NCI-H1436 (cell line): ENCODE data around the gene WASHC4.

Experiments
- DNase-seq: peaks from one replicate; lab custom pipeline; 2025; lab: John Stamatoyannopoulos, UW

WASHC4 gene, protein sequence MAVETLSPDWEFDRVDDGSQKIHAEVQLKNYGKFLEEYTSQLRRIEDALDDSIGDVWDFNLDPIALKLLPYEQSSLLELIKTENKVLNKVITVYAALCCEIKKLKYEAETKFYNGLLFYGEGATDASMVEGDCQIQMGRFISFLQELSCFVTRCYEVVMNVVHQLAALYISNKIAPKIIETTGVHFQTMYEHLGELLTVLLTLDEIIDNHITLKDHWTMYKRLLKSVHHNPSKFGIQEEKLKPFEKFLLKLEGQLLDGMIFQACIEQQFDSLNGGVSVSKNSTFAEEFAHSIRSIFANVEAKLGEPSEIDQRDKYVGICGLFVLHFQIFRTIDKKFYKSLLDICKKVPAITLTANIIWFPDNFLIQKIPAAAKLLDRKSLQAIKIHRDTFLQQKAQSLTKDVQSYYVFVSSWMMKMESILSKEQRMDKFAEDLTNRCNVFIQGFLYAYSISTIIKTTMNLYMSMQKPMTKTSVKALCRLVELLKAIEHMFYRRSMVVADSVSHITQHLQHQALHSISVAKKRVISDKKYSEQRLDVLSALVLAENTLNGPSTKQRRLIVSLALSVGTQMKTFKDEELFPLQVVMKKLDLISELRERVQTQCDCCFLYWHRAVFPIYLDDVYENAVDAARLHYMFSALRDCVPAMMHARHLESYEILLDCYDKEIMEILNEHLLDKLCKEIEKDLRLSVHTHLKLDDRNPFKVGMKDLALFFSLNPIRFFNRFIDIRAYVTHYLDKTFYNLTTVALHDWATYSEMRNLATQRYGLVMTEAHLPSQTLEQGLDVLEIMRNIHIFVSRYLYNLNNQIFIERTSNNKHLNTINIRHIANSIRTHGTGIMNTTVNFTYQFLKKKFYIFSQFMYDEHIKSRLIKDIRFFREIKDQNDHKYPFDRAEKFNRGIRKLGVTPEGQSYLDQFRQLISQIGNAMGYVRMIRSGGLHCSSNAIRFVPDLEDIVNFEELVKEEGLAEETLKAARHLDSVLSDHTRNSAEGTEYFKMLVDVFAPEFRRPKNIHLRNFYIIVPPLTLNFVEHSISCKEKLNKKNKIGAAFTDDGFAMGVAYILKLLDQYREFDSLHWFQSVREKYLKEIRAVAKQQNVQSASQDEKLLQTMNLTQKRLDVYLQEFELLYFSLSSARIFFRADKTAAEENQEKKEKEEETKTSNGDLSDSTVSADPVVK

DNA sequence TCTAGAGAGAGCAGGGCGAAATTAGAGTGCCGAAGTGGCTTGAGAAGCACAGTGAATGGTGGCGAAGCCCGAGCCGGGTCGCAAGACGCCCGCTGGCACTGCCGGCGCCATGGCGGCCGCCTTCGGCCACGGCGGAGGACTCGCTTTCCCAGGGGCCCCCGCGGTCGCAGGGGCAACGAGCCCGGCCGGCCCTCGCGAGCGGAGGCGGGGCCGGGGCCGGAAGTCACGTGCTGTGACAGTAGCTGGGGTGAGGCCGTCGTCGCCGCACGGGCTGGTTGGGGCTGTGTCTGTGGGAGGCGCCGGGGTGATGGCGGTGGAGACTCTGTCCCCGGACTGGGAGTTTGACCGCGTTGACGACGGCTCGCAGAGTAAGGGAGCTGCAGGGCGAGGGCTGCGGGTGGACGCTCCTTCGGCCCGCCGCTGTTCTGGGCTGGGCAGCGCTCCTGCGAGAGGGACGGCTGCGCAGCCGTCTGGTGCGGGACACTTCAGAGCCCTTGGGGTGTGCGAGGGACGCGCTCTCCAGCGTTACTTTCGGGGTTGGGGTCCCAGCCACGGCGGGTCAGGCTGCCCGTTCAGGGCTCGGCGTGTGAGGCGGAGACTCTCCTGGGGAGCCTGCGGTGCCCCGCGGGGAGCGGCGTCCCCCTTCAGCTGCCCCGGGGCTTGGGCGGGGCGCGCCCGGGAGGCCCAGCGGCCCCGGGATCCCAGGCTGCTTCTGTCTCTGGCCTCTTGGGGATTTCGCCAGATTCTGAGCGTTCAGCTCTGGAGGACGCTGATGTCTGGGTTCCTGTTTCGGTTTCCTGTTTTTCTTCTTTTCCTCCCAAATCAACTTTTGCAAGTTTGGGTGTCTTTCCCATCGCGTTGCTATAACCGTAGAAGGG is at the start of gene WASHC4:
WASHC4 (plus strand) TSS at position 238 of the 878 bp plus-strand sequence; CDS start at position 308, 70 bp downstream.
- DNase-seq, result peak; percentile 85

DNA sequence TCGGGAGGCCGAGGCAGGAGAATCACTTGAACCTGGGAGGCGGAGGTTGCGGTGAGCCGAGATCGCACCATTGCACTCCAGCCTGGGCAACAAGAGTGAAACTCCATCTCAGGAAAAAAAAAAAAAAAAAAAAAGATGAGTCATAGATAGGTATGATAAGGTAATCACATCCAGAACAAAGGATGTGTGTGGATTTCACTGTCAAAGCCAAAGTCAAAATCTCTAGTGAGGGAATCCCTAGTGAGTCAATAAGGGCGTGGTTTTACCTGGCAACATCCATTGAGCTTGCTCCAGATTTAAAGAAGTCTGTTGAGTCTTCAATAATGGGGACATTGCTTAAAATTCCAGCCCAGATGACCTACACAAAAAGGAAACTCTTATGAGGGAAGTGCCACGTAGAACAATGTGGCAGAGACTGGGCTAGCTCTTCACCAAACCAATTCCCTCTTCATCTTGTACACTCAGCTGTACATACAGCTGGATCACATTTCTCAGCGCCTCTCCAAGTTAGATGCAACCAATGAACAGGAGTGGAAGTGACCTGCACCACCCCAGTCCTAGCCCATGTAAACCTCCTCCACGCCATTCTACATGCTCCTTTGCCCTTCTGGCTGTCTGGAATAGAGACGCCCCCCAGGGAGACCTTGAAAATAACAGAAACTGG is 46.7 kb upstream of the WASHC4 start:
- DNase-seq, result no peak

DNA sequence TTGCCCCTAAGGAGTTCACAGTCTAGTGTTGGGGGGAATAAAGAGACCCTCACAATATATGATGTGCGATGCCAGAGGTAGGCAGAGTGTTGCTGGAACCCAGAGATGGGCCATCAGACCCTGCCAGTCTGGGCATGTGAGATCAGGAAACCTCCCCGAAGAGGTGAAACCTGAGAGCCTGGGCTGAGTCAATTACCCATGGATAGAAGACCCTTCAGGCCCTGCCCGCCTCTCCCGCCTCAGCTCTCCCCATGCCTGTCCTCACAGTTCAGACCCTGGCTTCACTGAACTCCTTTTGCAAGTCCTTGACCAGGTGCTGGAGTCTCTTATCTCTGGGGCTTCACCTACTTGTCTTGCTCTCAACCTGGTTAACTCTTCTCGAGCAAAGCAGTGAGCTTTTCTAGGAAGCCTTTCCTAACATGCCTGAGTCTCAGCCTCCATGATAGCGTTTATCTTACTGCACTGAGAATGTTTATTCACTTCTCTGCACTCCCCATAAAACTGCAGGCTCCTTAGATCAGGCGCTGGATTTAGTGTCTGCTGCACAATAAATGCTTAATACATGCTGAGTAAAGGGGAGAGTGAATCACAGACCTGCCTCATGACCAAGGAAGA is 42.9 kb upstream of the WASHC4 start:
- DNase-seq, result no peak

DNA sequence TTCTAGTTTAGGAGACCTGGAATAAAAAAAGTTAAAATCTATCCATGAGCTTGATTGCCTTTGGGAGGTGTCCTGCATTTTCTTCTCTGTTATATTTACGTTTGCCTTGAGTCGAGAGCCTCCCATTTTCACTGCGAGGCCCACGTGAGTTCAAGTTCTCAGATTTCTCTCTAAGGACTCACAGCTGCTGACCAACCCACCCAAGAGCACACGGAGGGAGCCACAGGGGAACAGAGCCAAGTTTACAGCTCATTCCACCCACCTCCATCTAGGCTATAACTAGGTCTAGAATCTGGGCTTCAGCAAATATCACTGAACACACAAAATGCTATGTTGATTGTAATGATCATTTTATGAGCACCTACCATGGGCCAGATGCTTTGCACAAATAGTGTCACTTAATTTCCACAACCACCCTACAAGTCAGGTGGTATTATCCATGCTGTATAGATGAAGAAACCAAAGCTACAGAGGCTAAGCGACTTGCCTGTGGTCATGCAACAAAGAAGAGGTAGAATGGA is 40.0 kb upstream of the WASHC4 start:
- no peak for DNase-seq

DNA sequence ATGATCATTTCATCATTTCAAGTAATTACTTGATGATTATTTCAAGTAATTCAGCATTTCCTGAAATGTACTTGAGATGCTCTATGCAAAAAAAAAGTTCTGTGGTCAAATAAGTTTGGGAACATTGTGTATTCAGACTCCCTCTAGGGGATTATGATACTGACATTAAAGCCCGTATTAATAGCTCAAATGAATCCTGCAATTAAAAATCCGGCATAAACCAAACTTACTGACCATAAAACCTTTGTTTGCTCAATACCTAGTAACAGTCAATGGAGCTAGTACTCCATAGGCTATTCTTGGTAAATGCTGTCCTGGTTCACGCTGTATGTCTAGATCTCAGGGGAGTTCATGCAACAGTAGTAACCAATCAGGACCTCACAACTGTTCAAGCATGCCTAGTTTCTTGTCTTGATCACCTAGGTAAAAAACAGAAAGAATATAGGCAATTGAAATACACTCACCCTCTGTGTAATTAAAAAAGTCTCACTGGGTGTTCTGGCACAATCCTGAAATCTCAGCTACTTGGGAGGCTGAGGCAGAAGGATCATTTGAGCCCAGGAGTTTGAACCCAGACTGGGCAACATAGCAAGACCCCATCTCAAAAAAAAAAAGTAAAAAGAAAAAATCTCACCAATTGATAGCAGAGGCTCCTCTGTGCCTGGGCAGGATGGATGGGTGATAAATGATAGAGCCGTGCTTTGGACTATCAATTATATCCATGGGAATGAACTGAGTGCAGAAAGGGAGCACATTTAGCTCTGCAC is 37.4 kb upstream of the WASHC4 start:
- no peak for DNase-seq

DNA sequence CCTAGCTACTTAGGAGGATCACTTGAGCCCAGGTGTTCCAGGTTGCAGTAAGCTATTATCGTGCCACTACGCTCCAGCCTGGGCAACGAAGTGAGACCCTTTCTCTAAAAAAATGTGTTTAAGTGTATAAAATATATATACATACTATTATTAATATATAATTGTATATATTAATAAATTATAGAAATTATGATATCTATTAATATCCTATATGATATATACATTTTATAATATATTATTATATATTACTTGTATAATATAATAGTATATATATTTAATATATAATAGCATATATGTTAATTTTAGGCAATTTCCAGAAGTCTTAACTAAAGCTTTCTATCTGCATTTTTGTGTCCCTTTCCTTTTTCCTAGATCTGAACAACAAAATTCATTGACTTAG is 35.5 kb upstream of the WASHC4 start:
- DNase-seq, result no peak

DNA sequence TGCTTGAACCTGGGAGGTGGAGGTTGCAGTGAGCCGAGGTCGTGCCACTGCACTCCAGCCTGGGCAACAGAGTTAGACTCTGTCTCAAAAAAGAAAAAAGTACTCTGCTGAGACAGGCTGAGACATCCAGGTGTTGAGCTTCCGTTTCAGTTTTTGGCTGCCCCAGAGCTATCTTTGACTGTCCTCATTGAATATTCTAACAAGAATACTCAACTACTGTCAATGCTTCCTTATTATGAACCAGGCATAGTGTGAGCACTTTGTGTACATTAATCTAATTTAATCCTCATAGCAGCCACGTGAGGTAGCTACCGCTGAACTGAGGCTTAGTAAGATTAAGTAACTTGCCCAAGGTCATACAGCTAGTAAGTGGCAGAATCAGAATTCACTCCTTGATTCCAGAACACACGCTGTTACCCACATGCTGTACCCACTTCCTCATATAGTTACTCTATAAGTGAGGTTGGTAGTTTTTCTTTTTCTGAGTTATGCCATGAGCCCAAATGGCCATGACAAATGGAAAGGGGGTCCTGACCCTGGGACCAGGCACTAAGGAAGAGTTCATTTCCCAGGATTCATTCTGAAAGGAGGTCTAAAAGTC is 34.5 kb upstream of the WASHC4 start:
- no peak for DNase-seq

DNA sequence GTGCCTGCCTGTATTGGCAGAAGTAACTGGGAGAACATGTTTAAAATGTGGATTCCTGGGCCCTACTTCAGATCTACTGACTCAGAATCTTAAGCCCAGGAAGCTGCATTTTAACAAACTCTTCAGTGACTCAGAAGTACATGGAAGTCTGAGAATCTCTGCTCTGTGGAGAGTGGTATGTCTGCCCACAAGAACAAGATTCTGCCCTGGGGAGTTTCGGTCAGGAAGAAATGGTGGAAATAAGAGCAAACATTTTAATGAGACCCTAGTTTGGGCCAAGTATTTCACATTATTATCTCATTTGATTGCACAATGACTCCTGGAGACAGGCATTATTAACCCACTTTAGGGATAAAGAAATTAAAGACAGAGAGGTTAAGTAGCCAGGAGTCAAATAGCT is 31.4 kb upstream of the WASHC4 start:
- DNase-seq, result no peak

DNA sequence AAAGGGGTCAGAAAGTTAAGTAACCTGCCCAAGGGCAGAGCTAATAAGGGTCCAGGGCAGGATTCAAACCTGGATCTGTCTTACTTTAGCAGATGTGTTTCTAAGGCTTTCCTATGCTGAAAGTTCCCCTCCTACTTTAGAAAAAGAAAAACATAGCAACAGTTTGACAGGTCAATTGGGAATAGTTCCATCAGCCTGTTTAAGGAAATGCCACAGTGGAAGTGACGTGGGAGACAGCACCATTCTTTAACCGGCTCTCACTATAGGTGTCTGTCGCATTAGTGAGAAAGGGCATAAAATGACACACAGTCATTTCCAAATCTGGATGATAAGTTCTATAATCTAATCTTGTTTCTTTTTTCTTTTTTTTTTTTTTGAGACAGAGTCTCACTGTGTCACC is 30.6 kb upstream of the WASHC4 start:
- no peak for DNase-seq

DNA sequence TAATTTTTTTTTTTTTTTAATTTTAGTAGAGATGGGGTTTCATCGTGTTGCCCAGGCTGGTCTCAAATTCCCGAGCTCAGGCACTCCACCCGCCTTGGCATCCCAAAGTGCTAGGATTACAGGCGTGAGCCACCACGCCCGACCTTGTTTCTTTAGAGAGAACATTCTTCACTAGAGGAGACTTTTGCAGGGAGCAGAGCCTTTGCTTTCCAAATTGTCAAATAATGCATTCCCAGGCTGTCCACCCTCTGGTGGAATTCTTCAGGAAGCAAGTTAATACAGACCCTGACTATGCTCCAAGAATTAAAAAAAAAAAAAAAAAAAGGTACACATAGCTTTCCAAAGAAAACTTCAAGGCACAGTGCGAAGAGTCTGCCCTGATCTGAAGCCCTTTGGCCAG is 30.1 kb upstream of the WASHC4 start:
- no peak for DNase-seq

DNA sequence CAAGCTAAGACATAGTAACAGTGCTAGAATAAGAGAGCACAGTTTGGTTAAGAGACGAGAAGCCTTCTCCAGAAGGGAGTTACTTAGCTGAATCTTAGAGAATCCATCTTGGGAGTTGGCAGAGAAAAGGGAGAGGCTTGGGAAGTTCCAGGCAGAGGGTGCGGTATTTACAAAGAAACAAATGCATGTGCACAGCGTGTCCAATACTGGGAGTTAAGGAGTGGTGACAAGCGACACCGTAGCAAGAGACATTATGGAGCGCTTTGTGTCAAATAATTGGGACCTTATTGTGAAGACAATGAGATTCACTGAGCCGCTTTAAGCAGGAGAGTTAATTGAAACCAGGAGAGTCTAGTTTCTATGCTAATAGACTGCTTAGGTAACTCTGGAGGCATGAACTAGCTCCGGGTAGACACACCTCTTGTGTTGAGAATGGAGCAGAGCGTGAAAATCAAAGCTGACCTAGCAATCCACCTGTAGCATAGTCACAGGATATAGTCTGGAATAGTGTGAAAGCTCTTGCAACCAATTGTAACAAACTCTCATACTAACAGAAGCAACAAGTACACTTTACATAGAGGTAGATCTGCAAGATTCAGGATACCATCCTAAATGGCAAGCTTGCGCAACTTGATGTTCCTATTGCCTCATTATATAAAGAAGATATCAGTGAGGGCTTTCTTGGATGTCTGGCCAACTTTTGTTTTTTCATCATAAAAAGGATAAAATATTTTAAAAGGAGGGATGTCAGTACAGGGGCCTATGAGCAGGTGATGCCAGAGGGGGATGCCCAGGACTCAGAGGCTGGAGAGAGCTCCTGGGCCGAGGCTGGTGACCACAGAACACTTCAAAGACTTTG is 28.6 kb upstream of the WASHC4 start:
- no peak for DNase-seq

DNA sequence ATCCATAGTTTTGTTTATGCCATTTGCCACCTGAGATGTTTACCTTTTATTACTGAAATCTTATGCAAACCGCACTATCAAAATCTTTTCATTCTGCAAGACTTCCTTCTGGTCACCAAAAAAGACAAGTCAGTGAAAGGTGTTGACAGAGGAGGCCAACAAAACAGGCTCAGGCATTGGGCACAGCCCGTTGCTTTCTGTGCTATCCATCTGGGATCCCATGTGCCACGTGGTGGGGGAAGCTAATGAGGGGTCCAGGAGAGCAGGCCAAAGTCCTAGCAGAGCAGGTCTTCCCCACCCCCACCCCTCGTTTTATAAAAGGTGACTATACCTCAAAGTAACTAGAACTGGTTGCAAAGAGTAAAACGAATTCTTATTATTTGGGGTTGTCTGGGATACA is 24.5 kb upstream of the WASHC4 start:
- no peak for DNase-seq

DNA sequence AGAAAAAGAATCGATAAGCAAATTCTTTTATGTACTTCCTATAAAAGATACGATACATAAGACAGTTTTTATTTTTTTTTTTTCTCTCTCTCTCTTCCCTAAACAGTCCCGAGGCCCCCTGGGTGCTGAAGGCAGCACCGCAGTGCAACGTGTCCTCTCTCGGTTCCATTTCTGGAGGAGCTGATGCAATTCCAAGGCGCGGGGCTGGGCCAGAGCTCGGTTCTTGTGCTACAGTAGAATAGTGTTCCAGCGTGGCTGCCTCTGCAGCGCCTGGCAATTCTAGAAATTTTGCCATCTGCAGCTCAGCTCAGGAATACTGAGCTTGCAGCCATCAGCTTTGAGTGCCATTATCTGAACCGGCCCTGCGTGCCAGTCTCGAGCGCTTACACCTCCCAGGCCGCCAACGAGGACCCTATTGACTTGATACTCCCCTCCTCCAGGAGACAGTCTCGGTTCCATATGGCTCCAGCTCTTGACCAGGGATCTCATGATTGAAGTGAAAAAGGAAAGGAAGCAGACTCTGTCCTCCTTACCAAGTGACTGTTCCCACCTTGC is 23.9 kb upstream of the WASHC4 start:
- no peak for DNase-seq

DNA sequence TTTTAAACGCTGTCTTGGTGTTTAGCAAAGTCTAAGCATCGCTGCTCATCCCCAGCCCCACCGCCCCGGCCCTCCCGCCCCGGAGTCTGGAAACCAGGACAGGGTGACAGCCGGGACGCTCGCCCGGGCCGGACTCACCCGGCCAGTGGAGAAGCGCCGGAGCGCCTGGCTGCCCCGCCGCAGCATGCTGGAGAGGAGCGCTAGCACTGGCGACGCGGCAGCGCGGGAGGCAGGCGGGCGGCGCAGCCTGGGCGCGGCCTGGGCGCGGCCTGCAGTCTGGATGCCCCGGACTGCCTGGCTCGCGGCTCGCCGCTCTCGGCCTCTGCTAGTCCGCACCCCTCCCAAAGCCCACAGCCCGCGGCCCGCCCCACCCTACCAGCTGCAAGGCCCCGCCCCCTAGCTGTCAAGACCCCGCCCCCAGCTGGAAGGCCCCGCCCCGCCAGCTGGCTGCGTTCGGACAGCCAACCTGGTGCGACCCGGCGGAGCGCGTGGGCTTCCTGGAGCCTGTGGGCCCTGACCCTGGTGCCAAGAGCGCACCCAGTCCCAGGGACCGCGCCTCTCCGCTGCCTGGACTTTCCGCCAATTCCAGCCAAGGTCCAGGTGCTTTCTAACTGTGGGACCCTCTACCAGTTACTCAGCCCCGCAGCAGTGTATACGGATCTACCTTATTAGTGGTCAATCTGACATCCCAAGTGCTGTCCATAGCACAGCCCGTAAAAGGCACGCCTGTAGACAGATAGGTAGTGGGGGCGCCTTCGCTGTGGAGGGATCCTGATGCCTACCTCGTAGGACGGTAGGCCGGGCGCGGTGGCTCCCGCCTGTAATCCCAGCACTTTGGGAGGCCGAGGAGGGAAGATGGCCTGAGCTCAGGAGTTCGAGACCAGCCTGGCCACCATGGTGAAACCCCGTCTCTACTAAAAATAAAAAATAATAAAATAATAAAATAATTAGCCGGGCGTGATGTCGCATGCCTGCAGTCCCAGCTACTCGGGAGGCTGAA is 23.0 kb upstream of the WASHC4 start, which contains the start of gene ALDH1L2:
ALDH1L2 (minus strand) TSS at position 208 of the 1,000 bp plus-strand sequence; CDS start at position 186, 22 bp downstream.
- peak; percentile 28 for DNase-seq

DNA sequence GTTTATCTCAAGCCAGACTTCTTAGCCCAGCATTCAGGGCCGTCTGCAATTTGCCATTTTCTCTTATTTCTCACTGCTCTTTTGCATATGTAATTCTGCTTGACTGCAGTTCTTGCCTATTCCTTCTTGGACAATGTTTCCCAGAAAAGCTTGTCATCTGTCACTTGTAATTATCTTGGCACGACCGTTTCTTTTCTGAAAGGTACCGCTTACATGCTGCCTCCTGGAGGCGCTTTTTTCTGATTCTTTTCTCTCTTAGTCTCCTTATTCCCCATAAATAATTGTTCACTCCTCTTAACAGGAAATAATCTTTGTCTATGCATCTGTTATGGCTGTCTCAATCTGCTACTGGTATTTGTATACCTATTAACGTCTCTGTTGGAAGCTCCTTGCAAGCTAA is 22.0 kb upstream of the WASHC4 start:
- DNase-seq, result no peak

DNA sequence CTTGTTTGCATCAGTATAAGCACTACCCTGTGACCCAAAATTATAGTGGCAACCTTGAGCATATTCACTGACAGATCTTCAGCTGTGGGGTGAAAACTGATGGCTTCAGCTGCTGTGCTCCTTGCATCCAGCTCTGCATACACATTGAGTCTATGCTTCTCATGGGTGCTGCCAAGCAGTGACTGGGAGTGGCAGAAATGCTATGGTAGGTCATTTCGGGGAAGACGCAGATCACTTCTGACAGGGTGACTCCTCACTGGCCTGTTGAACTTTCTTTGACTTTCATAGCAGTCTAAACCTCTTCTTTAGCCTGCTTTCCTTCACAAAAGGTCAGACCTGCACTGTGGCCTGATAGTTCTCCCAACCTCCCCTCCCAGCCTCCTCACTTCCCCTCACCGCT is 17.7 kb upstream of the WASHC4 start:
- no peak for DNase-seq
